Astrocyte (in vitro differentiated cells and primary cell): ENCODE measurements around the gene LRRN4CL.

Experiments used
- CTCF ChIP-seq: IDR thresholded peaks from 2 replicates; pipeline ENCODE4 v1.5.1; 2011; ENCODE audit warnings: low read depth, mild to moderate bottlenecking, inconsistent platforms, low read length, moderate library complexity; ENCODE audit not compliant: insufficient read depth
- EZH2 ChIP-seq: IDR thresholded peaks from 2 replicates; pipeline ENCODE4 v1.6.1; 2012; ENCODE audit warnings: mild to moderate bottlenecking, low read length, inconsistent platforms; ENCODE audit not compliant: insufficient read depth

GRCh38 chr11:62688491-62688890 lies 839 bp downstream of the LRRN4CL start:
- TF ChIP-seq EZH2 (peak; percentile 1), CTCF (no peak)
